Smooth muscle cell of the coronary artery (primary cell): ENCODE results near the gene SLC7A14. TPM values are rescaled to one million over a fixed set of nuclear protein-coding genes. Genes with fewer than 3 reads are reported as not detected.

ENCODE experiments used
- total RNA-seq: library from RNA; depleted of rRNA; stranded (reverse); fragments of >200 nt; gene quantifications from 2 replicates; pipeline ENCODE4 v1.2.3, GENCODE V29; 2014; ENCODE audit warnings: low replicate concordance

SLC7A14 gene
- total RNA-seq, result 0.60 and 0.70 TPM in 2 replicates

GRCh38 chr3:170585937-170586310, at the start of gene SLC7A14:
SLC7A14 (minus strand) TSS chr3:170586075; CDS start chr3:170526936, 59,139 bp downstream.

GRCh38 chr3:170418422-170419398, 167.2 kb downstream of the SLC7A14 start, which contains the start of gene CLDN11:
CLDN11 (plus strand) TSS chr3:170418868; CDS start chr3:170419067, 199 bp downstream.

Other genes with a start within 250 kb of the SLC7A14 start
- gene SKIL, start 228.4 kb downstream of the SLC7A14 start, total RNA-seq, result 20.1 and 107 TPM in 2 replicates
- 130 and 280 TPM in 2 replicates for gene CLDN11, start 167.2 kb downstream of the SLC7A14 start, total RNA-seq